HS-5 (cell line): ENCODE results near the gene TMBIM6.
A peak's percentile ranks its signal among the peaks of the same experiment; 100 is the strongest.
"Not testable (repeated sequence)": the region's sequence is repeated elsewhere in the genome, so short reads cannot be mapped to it uniquely, and the experiment has no call there.

Source experiments
- DNase-seq: peaks from one replicate; pipeline ENCODE4 v3.0.0-alpha.2; 2012; ENCODE audit warnings: low read depth

TMBIM6 gene

GRCh38 chr12:49730050-49730449 is 11.3 kb upstream of the TMBIM6 start:
- no peak for DNase-seq

- DNase-seq = no peak
Observed at GRCh38 chr12:49730568-49731101, 10.7 kb upstream of the TMBIM6 start.

GRCh38 chr12:49733219-49734017 is 7.9 kb upstream of the TMBIM6 start:
- no peak for DNase-seq

DNA sequence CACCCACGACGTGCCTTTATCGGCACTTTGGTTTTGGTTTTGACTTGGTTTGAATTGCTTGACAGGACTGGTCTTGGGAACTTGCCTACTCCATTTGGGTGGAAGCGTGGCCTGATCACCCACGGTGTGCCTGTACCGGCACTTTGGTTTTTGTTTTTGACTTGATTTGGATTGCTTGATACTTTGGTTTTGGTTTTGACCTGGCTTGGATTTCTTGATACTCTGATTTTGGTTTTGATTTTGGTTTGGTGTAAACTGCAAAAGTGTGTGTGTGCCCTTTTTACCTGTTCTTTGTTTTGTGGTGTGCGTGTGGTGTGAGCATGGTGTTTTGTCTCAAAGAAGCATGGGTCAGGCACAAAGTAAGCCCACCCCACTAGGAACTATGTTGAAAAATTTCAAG is 6.5 kb upstream of the TMBIM6 start:
- not testable (repeated sequence) for DNase-seq

- not testable (repeated sequence) for DNase-seq
Observed at GRCh38 chr12:49738721-49739120, 2.6 kb upstream of the TMBIM6 start.

DNA sequence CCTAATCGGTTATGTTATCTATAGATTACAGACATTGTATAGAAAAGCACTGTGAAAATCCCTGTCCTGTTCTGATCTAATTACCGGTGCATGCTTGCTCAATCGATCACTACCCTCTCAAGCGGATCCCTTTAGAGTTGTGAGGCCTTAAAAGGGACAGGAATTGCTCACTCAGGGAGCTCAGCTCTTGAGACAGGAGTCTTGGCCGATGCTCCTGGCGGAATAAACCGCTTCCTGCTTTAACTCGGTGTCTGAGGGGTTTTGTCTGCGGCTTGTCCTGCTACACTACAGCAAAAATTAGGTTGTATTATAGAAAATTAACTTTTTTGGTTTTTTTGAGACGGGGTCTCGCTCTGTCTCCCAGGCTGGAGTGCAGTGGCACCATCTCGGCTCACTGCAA is 1.1 kb upstream of the TMBIM6 start:
- DNase-seq = not testable (repeated sequence)

GRCh38 chr12:49741882-49742620 is 694 bp downstream of the TMBIM6 start:
- peak; percentile 71 for DNase-seq

DNA sequence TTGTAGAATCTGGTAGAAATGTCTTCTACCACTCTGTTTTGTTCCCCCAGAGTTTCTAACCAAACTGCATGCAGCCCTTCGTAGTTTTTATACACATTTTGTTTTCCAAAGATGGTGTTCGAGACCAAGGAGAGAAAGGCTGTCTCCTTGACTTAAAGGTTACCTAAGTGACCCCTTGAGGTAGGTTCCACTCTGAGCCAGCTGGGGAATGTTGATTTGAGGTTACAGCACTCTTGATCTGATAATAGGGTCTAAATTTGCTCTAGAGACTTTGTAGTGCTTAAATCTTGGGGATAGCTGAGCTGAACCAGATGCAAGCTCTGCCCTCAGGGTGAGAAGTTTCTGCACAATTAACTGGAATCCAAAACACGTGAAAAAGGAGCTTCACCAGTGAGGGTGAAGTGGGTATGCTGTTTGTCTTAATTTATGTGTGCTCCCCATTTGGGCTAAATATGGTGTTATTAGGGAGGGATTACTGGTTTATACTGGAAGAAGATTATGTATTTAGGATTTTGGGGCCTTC is 3.1 kb downstream of the TMBIM6 start:
- no peak for DNase-seq

DNA sequence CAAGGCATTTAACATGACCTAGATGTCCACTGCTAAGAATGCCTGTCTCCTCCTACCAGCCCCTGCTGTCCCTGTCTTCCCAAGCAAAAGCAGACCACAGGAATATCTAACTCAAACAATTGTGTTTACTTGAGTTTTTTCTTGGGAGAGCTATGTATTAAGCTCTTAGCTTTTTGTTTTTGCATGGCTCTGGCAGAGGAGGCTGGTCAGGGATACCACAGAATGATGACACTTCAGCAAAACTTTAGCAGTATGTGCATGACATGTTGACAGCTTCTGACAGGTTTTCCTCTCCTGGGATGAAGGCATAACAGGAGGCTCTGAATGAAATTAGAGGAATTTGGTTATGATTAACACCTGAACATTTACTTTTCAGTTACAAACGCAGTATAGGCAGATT is 6.9 kb downstream of the TMBIM6 start:
- no peak for DNase-seq

DNA sequence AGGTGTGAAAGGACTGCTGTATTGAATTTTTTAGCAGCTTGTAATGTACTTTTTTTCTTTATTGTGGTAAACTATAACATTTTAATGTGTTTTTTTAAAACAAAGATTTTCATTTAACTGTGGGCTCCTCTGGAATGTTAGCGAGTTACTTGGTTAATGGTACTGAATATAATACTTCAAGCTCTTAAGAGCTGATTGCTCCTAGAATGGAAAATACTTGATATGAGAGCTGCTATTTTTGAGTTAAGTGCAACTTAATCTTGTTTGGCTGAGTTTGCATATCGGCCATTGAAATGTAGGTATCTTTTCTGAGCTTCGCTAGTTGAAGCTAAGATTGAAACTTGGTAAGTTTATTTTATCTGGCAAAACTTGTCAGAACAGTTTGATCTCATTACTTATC is 7.4 kb downstream of the TMBIM6 start:
- DNase-seq = no peak

DNA sequence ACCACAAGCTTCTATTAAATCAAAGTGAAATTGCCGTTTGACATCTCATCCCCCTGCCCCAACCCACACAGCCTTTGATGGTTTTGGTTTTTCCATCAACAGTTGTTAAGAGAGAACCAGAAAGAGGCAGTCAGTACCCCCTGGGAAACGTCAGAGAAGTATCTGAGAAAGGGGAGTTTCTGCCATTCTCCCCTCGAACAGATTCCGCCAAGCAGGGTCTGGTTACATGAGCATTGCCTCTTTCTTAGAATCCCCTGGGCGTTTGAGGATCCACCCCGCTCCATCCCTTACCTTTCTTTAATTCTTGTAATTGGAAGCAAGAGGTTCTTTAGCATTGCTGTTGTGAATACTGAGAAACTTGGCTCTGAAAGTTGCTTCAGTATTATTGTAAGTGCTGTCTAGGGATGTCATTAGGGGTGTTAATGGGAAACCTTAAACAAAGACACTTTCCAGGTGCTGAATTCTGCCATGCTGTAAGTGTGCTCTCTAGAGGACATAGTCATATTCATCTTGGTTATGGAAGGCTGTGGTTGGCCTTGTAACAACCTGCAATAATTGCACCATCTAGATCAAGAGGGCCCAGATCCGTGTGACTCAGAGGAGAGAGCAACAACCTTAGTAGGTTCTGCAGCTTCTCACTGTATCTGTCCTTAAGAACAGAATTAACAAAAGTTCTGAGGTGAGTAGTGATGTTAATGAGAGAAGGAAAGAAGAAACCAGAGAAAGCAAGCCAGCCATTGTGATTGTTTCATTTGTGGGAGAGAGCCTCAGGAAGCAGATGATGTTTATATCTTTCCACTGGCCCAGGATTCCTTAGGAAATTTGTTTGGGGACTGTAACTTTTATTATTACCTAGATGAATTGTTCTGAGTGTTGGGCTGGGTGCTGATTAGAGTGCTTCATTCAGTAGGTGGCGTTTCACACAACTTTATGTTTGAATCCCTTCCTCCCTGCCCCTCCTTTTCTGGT is 9.0 kb downstream of the TMBIM6 start:
- peak; percentile 49 for DNase-seq

GRCh38 chr12:49750996-49751393 is 9.6 kb downstream of the TMBIM6 start:
- DNase-seq = no peak

DNA sequence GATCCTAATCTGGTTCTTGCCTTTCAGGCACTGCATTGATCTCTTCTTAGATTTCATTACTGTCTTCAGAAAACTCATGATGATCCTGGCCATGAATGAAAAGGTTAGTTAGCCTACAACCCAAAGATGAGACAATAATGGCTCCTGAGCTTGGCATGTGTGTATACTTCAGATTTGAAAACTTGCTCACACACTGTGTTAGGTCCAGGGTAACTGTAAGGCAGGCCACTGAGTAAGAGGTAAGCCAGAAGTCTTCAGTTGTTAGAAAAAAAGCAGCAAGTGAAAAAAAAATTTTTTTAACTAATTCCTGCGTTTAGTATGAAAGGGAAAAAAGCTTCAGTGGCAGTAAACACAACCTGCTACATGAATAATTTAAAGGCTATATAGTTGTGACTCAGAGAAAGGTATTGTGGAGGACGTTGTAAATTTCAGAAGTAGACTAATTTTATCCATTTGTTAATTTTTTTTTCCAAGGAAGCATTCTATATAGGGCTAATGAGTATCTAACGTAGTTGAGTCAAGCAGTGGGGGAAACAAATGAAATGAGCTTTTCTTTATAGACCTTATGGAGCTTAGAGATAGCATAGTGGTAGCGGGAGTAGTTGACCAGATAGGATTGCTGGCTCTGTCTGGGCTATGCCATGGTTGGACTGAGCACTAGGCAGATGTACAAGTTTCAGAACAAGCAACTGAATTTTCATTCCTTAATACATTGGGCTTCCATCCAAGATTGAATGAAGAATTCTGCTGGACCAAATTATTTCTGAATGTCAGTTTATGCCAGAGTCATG is 20.5 kb downstream of the TMBIM6 start:
- DNase-seq = no peak

- no peak for DNase-seq
Observed at GRCh38 chr12:49762468-49762847, 21.1 kb downstream of the TMBIM6 start.

- no peak for DNase-seq
Observed at GRCh38 chr12:49763006-49763591, 21.7 kb downstream of the TMBIM6 start.

GRCh38 chr12:49764126-49764525 is 22.8 kb downstream of the TMBIM6 start:
- DNase-seq = no peak

DNA sequence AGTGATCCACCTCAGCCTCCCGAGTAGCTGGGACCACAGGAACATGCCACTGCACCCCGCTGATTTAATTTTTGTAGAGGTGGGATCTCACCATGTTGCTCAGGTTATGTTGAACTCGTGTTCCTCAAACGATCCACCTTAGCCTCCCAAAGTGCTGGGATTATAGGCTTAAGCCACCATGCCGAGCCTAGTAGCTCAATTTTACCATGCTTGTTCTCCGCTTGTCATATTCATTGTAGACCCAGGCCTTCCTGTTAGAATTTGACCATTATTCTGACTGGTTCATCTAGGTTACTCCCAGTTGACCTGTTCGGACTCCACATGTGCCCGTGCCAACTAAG is 24.7 kb downstream of the TMBIM6 start:
- no peak for DNase-seq

GRCh38 chr12:49767333-49767732 is 26.0 kb downstream of the TMBIM6 start:
- no peak for DNase-seq

DNA sequence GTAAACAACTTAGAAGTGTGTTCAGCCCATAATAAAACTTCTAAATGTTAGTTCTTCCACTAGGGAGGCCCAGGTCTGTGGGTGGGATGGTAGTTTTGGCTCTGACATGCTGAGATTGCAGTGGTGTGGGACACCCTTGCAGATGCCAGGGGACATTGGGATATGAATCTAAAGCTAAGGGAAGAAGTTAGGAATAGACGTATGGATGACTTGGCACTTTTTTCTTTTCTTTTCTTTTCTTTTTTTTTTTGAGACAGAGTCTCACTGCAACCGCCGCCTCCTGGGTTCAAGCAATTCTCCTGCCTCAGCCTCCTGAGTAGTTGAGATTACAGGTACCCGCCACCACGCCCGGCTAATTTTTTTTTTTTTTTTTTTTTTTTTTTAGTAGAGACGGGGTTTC is 31.7 kb downstream of the TMBIM6 start:
- DNase-seq = not testable (repeated sequence)

DNA sequence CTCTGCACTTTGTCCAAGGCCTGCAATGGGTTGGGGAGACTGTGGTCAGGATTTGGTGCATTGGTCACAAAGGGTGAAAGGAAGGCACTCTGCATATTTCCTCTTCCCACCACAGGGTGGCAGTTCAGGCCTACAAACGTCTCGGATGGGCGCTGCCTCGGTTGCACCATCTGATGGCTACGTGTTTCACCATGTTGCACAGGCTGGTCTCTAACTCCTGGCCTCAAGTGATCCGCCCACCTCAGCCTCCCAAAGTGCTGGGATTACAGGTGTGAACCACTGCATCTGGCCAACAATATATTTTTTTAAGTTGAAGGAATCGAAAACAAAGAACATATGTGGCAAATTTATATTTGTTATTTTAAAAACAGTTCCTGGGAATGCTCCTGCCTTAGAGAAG is 35.1 kb downstream of the TMBIM6 start:
- peak; percentile 24 for DNase-seq

DNA sequence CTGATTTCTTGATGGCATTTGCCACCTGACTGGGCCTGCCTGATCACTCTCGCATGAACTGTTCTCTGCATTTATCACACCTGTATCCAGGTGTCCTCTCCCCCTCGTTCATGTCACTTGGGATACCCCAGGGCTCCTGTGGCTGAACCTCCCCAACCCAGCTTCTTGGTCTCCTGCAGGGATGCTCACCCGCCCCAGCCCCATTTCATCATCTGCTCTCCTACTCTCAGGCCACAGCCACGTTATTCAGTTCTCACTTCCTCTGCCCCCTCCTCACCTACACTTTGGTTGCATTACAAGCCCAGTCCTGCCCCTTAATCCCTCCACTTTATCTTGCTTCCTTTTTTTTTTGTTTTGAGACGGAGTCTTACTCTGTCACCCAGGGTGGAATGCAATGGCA is 35.5 kb downstream of the TMBIM6 start:
- DNase-seq = no peak
